IMR-90 (cell line): ENCODE results near the gene TMEM238. TPM values are rescaled to one million over a fixed set of nuclear protein-coding genes. Genes with fewer than 3 reads are reported as not detected.

Experiments used
- ATAC-seq: fragments of 200-7000 bp; cut with Tn5 transposase; 2 replicates; pipeline ENCODE4 v1.9.1; 2020; ENCODE audit warnings: low read depth, mild to moderate bottlenecking, moderate library complexity
- BruUV-seq: library from RNA; stranded (reverse); fragments of 400-500 nt; replicated peaks from 2 replicates; lab custom pipeline; 2021; lab: Mats Ljungman, UMichigan
- CTCF ChIA-PET: fragments of 300-600 bp; formaldehyde crosslinking; extraction: SDS; loops from one replicate; lab custom pipeline; 2021; ENCODE audit warnings: antibody characterized with exemption; lab: Yijun Ruan, JAX
- POLR2A ChIA-PET: fragments of 300-600 bp; sonication (Branson Sonifier 250); formaldehyde crosslinking; loops from one replicate; lab custom pipeline; 2022; ENCODE audit warnings: antibody characterized with exemption; ENCODE audit not compliant: unreplicated experiment; lab: Charles Lee
- DNase-seq: peaks from one replicate; pipeline ENCODE4 v3.0.0; 2013
- H2AFZ ChIP-seq: replicated peaks from 2 replicates; pipeline ENCODE3; 2013; ENCODE audit warnings: low read length, mild to moderate bottlenecking; ENCODE audit not compliant: poor library complexity
- H2AK5ac ChIP-seq: 2 replicates; pipeline ENCODE4 v1.6.1; 2013; ENCODE audit warnings: low read depth, low read length, inconsistent platforms
- H2AK9ac ChIP-seq: replicated peaks from 2 replicates; pipeline ENCODE3; 2013; ENCODE audit warnings: mild to moderate bottlenecking, low read depth, low read length, moderate library complexity; ENCODE audit not compliant: poor library complexity
- H2BK120ac ChIP-seq: 2 replicates; pipeline ENCODE4 v1.6.1; 2013; ENCODE audit warnings: low read depth, low read length, inconsistent platforms
- H2BK15ac ChIP-seq: 3 replicates; pipeline ENCODE4 v1.6.1; 2013; ENCODE audit warnings: low read depth, low read length, inconsistent platforms
- H2BK20ac ChIP-seq: 2 replicates; pipeline ENCODE4 v1.6.1; 2013; ENCODE audit warnings: low read depth, mild to moderate bottlenecking, inconsistent platforms, low read length, moderate library complexity
- H2BK5ac ChIP-seq: 2 replicates; pipeline ENCODE4 v1.6.1; 2013; ENCODE audit warnings: mild to moderate bottlenecking, low read depth, low read length, inconsistent platforms; ENCODE audit not compliant: poor library complexity, severe bottlenecking
- H3K14ac ChIP-seq: replicated peaks from 2 replicates; pipeline ENCODE4 v1.6.1; 2013; ENCODE audit warnings: low read depth, low read length, inconsistent platforms
- H3K18ac ChIP-seq: 2 replicates; pipeline ENCODE4 v1.6.1; 2013; ENCODE audit warnings: low read depth, low read length, control low read depth
- H3K23ac ChIP-seq: 2 replicates; pipeline ENCODE4 v1.6.1; 2013; ENCODE audit warnings: low read depth, low read length, inconsistent platforms
- H3K27ac ChIP-seq: 2 replicates; pipeline ENCODE4 v1.5.1; 2013; ENCODE audit warnings: mild to moderate bottlenecking, control low read depth, low read length; ENCODE audit not compliant: insufficient read depth
- H3K27me3 ChIP-seq: 2 replicates; pipeline ENCODE4 v1.6.1; 2013; ENCODE audit warnings: low read length; ENCODE audit not compliant: control insufficient read depth, insufficient read depth
- H3K36me3 ChIP-seq: 2 replicates; pipeline ENCODE4 v1.6.1; 2013; ENCODE audit warnings: low read length, mixed read lengths; ENCODE audit not compliant: control insufficient read depth, insufficient read depth
- H3K4ac ChIP-seq: 2 replicates; pipeline ENCODE4 v1.6.1; 2013; ENCODE audit warnings: low read depth, low read length, inconsistent platforms
- H3K4me1 ChIP-seq: 2 replicates; pipeline ENCODE4 v1.6.1; 2013; ENCODE audit warnings: low read length, mixed read lengths; ENCODE audit not compliant: control insufficient read depth, insufficient read depth
- H3K4me2 ChIP-seq: 2 replicates; pipeline ENCODE4 v1.6.1; 2013; ENCODE audit warnings: low read depth, mild to moderate bottlenecking, control low read depth, low read length, moderate library complexity
- H3K4me3 ChIP-seq: 2 replicates; pipeline ENCODE4 v1.5.1; 2013; ENCODE audit warnings: low read depth, mild to moderate bottlenecking, control low read depth, low read length, moderate library complexity; ENCODE audit not compliant: insufficient read depth
- H3K56ac ChIP-seq: 2 replicates; pipeline ENCODE4 v1.6.1; 2013; ENCODE audit warnings: low read length, inconsistent platforms; ENCODE audit not compliant: insufficient read depth; ENCODE audit errors: extremely low read depth
- H3K79me1 ChIP-seq, 2 experiments: 2 replicates each; pipeline ENCODE4 v1.6.1; 2013; ENCODE audit warnings: low read length in 2 of 2, inconsistent platforms in 1 of 2, low read depth in 1 of 2
- H3K9ac ChIP-seq: 2 replicates; pipeline ENCODE4 v1.6.1; 2013; ENCODE audit warnings: low read depth, low read length, control low read depth
- H3K9me1 ChIP-seq: 2 replicates; pipeline ENCODE4 v1.6.1; 2013; ENCODE audit warnings: low read length, inconsistent platforms; ENCODE audit not compliant: insufficient read depth
- H3K9me3 ChIP-seq: 2 replicates; pipeline ENCODE4 v1.6.1; 2013; ENCODE audit warnings: low read length; ENCODE audit not compliant: control insufficient read depth, insufficient read depth
- H4K20me1 ChIP-seq: 2 replicates; pipeline ENCODE4 v1.6.1; 2013; ENCODE audit warnings: low read length, inconsistent platforms; ENCODE audit not compliant: insufficient read depth
- H4K5ac ChIP-seq: 2 replicates; pipeline ENCODE4 v1.6.1; 2013; ENCODE audit warnings: mild to moderate bottlenecking, low read depth, low read length, control low read depth
- H4K8ac ChIP-seq, 2 experiments: 2 replicates each; pipeline ENCODE4 v1.6.1; 2013; ENCODE audit warnings: low read depth in 2 of 2, low read length in 2 of 2, control low read depth in 1 of 2, inconsistent platforms in 1 of 2
- H4K91ac ChIP-seq: 2 replicates; pipeline ENCODE4 v1.6.1; 2013; ENCODE audit warnings: low read depth, low read length, inconsistent platforms; ENCODE audit not compliant: insufficient read depth
- ELK1 ChIP-seq: fragments of 150-350 bp; IDR thresholded peaks from 2 replicates; pipeline ENCODE4 v1.6.1; 2016; ENCODE audit warnings: low read depth, mild to moderate bottlenecking, low read length, moderate library complexity, borderline replicate concordance
- FOS ChIP-seq: fragments of 150-350 bp; IDR thresholded peaks from 2 replicates; pipeline ENCODE4 v1.6.1; 2016; ENCODE audit warnings: low read depth, low read length
- MXI1 ChIP-seq: IDR thresholded peaks from 2 replicates; pipeline ENCODE4 v1.6.1; 2012; ENCODE audit warnings: low read depth, mild to moderate bottlenecking, low read length, moderate library complexity, borderline replicate concordance
- RAD21 ChIP-seq: IDR thresholded peaks from 2 replicates; pipeline ENCODE4 v1.6.1; 2012; ENCODE audit warnings: low read length, improper control_type of control experiment
- USF2 ChIP-seq: fragments of 150-350 bp; IDR thresholded peaks from 2 replicates; pipeline ENCODE4 v1.6.1; 2017; ENCODE audit warnings: mild to moderate bottlenecking, antibody characterized with exemption, low read length, low read depth
- WGBS, 2 experiments: methylation state at CpG; one replicate each; pipeline versions ENCODE4 v1.1.5 to v1.1.7; 2013; ENCODE audit warnings: missing lambda C conversion rate in 2 of 2; ENCODE audit not compliant: insufficient read length in 1 of 2; ENCODE audit errors: extremely low coverage in 2 of 2; 5-methylcytosine and 5-hydroxymethylcytosine counted together
- dilution Hi-C: fragments of 300-500 bp; cut with HindIII; formaldehyde crosslinking; loops from one replicate; pipeline ENCODE4 v1.14.3; 2018; ENCODE audit warnings: low sequenced_read_pairs; ENCODE audit not compliant: unreplicated experiment
- in situ Hi-C: fragments of 300-500 bp; cut with MboI; formaldehyde crosslinking; loops from 3 replicates; pipeline ENCODE4 v1.14.3; 2019; ENCODE audit warnings: low sequenced_read_pairs, inconsistent platforms, mixed read lengths
- intact Hi-C: fragments of 100-400 bp; cut with micrococcal nuclease; formaldehyde crosslinking; loops from 2 replicates; pipeline ENCODE4 v1.10.0; 2022
- polyA plus RNA-seq, 3 experiments: library from polyadenylated mRNA; depleted of rRNA; stranded (reverse); fragments of >200 nt; gene quantifications; 2 replicates each; pipeline ENCODE4 v1.2.3, GENCODE V29; 2012; ENCODE audit warnings: low replicate concordance in 1 of 3
- total RNA-seq: library from RNA; depleted of rRNA; stranded (reverse); fragments of >200 nt; gene quantifications from 2 replicates; pipeline ENCODE4 v1.2.3, GENCODE V29; 2012

Gene TMEM238
- total and polyA plus RNA-seq, 2 of the 4 experiments (the other 2 are of a cell fraction): not detected

GRCh38 chr19:55350620-55351315 lies 33.3 kb downstream of the TMEM238 start:
- Histone ChIP-seq H2AFZ (no peak overlapping the region), H2AK5ac (no peak overlapping the region), H3K4me1 (peaks cover 5% of the 10 kb centered on the region; the same call in 1 of the 2 replicates), H3K27me3 (peaks cover 34% of the 10 kb centered on the region), H3K9me3 (no peaks in the 10 kb centered on the region), H3K4ac (no peak overlapping the region), H4K5ac (no peak overlapping the region), H3K36me3 (peaks cover 7% of the 10 kb centered on the region; the same call in 1 of the 2 replicates), H2BK120ac (no peak overlapping the region), H3K56ac (no peak overlapping the region), H3K4me2 (no peak overlapping the region), H3K23ac (no peak overlapping the region), H3K27ac (no peak overlapping the region), H3K9me1 (no peaks in the 10 kb centered on the region), H2AK9ac (peak overlapping the region; percentile 72), H2BK15ac (no peak overlapping the region), H2BK20ac (no peak overlapping the region), H4K20me1 (peaks cover 7% of the 10 kb centered on the region; the same call in 1 of the 2 replicates), H3K79me1 (no peaks in the 10 kb centered on the region), H3K4me3 (no peak overlapping the region), H3K9ac (no peak overlapping the region), H4K8ac (no peak overlapping the region), H2BK5ac (no peak overlapping the region), H4K91ac (no peak overlapping the region), H3K14ac (no peak overlapping the region; the same call in 1 of the 2 replicates), H3K18ac (no peak overlapping the region)
- no peak for TF ChIP-seq USF2
- no peak for TF ChIP-seq RAD21
- no peak for TF ChIP-seq MXI1
- no peak for TF ChIP-seq FOS
- no peak for TF ChIP-seq ELK1
- DNase-seq (no peak), ATAC-seq (no peak)
- CTCF ChIA-PET: interaction anchor here (0.9 kb wide), 1 partner anchor 34 kb away, joined by 3 read pairs; no protein-coding TSS in a partner anchor
- WGBS, 2 experiments: 75% methylated on average over 4 of the region's 11 CpGs; no CpG with 5 or more reads in 1 of the 2 experiments
- no TSS peak for BruUV-seq
- POLR2A ChIA-PET: no interaction called here
- intact Hi-C loops (no loop called here), in situ Hi-C loops (no loop called here), dilution Hi-C loops (no loop called here)
